Measurements from ENCODE around the gene AGK.

- TF ChIP-seq POLR2A (IDR thresholded peaks at IDR 0.05) (no peak), CTCF (IDR thresholded peaks at IDR 0.05) (no peak)
These were observed 24.1 kb upstream of the AGK start for GRCh38 chr7:141527076-141527475.

Data from breast epithelium (tissue), 3 donors.